Measurements from ENCODE around the gene CLEC20A.

Gene CLEC20A

DNA sequence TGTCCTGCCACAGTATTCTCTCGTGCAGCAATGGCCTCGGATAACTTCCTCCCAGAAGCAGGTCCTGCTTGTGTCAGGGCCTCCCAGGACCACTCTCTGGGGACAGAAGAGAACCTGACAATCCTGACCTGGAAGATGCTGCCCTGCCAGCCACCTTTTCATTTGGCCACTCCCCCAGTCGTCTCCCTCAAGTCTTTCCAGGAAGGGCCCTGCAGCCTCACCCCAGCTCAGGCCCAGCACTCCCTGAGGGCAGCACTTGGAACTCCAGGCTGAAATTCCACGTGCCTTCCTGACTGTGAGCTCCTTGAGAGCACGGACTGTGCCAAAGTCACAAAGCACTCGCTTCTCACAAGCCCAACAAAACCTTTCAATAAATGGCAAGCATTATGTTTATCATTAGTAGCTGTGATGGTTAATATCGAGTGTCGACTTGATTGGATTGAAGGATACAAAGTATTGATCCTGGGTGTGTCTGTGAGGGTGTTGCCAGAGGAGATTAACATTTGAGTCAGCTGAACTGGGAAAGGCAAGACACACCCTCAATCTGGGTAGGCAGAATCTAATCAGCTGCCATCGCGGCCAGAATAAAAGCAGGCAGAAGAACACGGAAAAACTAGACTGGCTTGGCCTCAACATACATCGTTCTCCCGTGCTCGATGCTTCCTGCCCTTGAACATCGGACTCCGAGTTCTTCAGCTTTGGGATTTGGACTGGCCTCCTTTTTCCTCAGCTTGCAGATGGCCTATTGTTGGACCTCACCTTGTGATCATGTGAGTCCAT lies 2.3 kb upstream of the CLEC20A start:
- no peak for DNase-seq (ENCODE audit: low read depth)

- DNase-seq (ENCODE audit: low read depth), result no peak
These were observed 1.2 kb upstream of the CLEC20A start for GRCh38 chr1:178497903-178498478.

- no peak for DNase-seq (ENCODE audit: low read depth)
These were observed 889 bp downstream of the CLEC20A start for GRCh38 chr1:178495741-178496409.

- no peak for DNase-seq (ENCODE audit: low read depth)
These were observed 1.6 kb downstream of the CLEC20A start for GRCh38 chr1:178495158-178495557.

- no peak for DNase-seq (ENCODE audit: low read depth)
These were observed 2.2 kb downstream of the CLEC20A start for GRCh38 chr1:178494569-178494971.

DNA sequence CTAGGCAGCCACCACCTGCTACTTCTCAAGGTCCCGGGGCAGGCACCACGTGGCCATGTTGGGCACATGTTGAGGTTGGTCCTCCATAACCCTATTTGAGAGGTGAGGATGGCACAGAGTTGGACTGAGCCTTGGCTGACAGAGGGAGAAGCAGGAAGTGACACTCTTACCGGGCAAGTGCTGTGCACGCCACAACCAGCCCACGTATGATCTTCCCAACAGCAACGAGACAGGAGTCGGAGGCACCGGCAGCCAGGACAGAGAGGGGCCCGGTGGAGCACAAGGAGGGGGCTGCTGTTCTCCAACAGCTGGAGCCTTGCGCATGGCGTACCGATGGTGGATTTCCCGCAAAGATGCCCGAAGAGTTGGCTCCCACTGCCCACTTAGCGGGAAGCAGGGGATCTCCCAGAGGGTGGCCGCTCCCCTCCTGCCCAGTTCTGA lies 3.4 kb downstream of the CLEC20A start:
- no peak for DNase-seq (ENCODE audit: low read depth)

- no peak for DNase-seq (ENCODE audit: low read depth)
These were observed 4.4 kb downstream of the CLEC20A start for GRCh38 chr1:178492341-178492740.

GRCh38 chr1:178491721-178492120 lies 5.0 kb downstream of the CLEC20A start:
- DNase-seq (ENCODE audit: low read depth), result no peak

DNA sequence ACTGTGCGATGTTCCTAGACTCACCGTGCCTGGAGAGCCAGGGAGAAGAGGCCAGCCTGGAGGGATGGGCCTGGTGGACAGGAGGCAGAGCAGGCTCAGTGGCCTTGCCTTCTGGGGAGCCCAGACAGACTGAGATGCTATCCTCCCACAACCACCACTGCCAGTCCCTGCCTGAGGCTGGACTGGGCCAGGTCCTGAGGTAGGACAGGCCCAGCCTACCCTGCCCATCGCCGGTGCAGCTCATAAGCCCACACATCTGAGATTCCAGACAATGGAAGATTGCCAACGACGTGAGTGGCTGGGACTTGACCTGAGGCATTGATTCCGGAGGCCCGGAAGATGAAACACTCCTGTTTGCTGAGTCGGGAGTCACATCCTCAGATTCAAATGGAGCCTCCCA lies 5.8 kb downstream of the CLEC20A start:
- DNase-seq (ENCODE audit: low read depth), result no peak

- no peak for DNase-seq (ENCODE audit: low read depth)
These were observed 6.6 kb downstream of the CLEC20A start for GRCh38 chr1:178490136-178490535.

- no peak for DNase-seq (ENCODE audit: low read depth)
These were observed 7.4 kb downstream of the CLEC20A start for GRCh38 chr1:178489399-178489798.

DNA sequence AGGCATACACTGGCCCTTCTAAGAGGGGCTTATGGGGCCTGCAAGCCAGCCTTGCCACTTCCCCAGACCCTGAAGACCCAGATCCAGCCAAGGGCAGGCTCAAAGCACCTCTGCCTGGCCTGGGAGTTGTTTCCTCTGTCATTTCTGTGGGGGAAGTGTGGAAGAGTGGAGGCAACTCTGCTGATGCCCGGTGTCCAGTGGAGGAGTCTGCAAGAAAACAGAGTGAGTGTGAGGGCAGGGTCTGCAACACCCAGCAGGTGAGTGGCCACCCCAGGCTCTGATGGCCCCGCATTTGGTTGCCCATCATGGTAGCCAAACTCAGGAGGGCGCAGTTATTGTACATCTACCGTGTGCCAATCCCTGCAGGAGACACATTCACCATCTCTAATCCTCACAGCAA lies 8.4 kb downstream of the CLEC20A start:
- no peak for DNase-seq (ENCODE audit: low read depth)

- DNase-seq (ENCODE audit: low read depth), result no peak
These were observed 9.6 kb downstream of the CLEC20A start for GRCh38 chr1:178487070-178487615.

- DNase-seq (ENCODE audit: low read depth), result no peak
These were observed 10.4 kb downstream of the CLEC20A start for GRCh38 chr1:178486100-178487069.

- no peak for DNase-seq (ENCODE audit: low read depth)
These were observed 11.2 kb downstream of the CLEC20A start for GRCh38 chr1:178485541-178485981.

DNA sequence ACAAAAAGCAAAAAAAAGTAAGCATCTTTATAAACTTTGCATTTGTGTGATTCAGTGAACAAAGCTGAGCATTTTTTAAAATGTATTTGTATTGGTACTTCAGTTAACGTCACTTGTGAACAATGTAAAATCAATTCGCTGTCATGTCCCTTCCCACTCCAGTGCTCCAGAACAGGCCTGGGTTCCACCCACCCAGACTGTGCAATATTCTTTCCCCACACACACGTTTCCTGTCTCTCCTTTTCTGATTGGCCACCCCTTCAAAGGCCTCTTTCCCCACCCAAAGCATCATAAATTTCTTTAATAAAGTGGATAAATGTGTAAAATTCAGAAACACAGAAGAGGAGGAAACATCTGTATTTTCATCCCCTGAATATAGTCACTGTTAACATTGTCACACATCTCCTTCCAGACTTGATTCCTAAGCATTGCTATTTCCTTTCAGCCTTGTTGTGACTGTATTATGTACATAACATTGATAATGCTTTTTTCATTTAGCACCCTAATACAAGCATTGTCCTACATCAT lies 12.0 kb downstream of the CLEC20A start:
- no peak for DNase-seq (ENCODE audit: low read depth)

DNA sequence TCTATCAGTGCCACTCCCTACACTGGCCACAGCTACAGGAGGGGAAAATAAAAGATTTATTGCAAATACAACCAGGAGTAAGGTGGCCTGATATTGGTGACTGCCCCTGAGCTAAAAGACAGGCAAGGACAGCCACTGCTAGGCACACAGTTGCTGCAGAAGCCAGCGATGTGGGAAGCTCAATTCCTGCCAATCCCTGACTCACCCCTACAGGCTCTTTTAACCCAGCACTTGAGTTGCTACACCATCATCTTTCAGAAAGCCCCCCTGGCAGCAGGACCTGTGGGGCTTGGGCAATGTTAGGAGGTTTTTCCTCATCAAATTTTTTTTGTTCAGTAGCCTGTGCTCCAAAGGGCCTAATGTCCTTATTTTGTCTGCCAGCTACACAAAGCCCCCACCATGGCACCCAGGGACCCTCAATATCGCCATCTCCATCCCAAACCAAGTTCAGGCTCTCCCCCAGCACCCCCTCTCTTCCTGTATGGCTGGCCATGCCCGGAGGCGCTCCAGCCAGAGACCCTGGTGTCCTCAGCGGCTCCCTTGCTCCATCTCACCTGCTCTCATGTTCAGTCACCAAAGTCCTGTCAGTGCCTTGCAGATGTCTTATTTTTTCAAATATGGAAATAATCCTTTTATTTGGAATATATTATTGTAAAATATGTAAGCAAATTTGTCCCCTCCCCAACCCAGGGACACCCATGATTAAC lies 13.4 kb downstream of the CLEC20A start:
- no peak for DNase-seq (ENCODE audit: low read depth)

- DNase-seq (ENCODE audit: low read depth), result no peak
These were observed 18.9 kb downstream of the CLEC20A start for GRCh38 chr1:178477841-178478240.

DNA sequence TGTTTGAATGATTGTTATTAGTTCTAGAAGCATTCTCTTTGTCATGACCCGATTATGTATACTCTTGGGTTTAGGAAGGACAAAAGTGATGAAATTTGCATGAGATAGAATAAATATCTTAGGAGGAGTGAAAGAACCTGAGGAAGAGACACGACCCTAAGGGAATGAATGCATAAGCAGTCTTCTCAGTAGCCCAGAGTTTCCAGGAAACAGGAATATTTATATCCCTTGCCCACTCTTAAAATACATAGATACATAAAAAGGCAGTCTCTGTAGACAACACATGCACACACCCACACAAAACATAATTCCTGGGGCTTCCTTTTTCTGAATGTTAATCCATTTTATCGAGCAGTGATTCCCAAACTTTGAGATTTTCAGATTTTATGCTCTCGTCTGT lies 19.4 kb downstream of the CLEC20A start:
- DNase-seq (ENCODE audit: low read depth), result no peak

- DNase-seq (ENCODE audit: low read depth), result no peak
These were observed 24.2 kb downstream of the CLEC20A start for GRCh38 chr1:178472531-178472930.

Measured in stimulated activated CD8-positive, alpha-beta memory T cell treated with anti-CD3 and anti-CD28 coated beads, Interleukin-15, amount 100 ng/mL, for 24 hours (primary cell).